Epidermal melanocyte (primary cell): Measurements from ENCODE around the gene GNAS.
"Not testable (repeated sequence)": the region's sequence is repeated elsewhere in the genome, so short reads cannot be mapped to it uniquely, and the experiment has no call there.

Source experiments
- DNase-seq: peaks from one replicate; pipeline ENCODE4 v3.0.0; 2011; ENCODE audit warnings: low spot score; ENCODE audit not compliant: insufficient read length

GNAS gene

DNA sequence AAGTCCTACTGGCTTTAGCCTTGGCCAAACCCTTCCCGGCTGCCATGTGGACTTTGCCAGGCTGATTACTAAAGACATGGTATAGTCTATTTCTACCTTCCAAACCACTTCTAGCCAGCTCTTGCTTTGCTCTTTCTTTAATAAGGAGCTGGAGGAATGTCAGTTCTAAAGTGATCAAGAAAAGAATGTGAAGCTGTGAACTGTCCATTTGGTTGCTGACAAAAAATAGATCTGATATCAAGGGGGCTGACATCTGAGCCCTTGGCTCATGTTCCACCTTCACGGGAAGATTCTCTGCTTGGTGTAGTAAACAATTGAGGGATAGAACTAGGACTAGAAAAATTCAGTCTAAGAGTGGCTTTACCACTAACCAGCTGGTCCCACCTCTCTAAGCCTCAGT is 24.4 kb upstream of the GNAS start:
- DNase-seq = no peak

DNA sequence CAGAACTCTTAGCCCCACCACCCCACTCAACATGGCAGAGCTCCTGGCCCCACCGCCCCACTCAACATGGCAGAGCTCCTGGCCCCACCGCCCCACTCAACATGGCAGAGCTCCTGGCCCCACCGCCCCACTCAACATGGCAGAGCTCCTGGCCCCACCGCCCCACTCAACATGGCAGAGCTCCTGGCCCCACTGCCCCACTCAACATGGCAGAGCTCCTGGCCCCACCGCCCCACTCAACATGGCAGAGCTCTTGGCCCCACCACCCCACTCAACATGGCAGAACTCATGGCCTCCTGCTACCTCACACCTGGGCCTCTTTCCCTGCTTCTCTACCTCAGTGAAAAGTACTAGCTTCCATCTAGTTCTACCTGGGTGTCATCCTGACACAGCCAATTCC is 23.7 kb upstream of the GNAS start:
- DNase-seq = not testable (repeated sequence)

- peak; percentile 63 for DNase-seq
These were observed 23.0 kb upstream of the GNAS start for GRCh38 chr20:58829531-58829941.

GRCh38 chr20:58832457-58832856 is 20.1 kb upstream of the GNAS start:
- DNase-seq = no peak

DNA sequence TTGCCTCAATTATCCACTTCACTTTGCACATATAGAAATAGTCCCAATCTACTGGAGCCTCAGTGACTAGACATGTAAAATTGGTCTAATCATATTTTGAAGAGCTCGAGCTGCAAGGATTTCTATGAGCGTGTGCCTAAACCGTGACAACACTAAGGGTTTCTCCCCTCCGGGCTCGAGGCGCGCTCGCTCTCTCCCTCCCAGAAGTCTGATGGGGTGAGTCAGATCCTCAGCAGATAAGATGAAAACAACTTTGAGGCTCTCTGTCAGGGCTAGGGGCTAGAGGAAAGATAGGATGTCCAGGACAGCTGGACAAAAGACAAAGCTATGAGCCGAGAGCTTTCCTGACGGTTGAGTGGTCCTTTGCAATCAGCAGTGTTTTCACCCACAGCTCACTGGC is 18.6 kb upstream of the GNAS start:
- DNase-seq = no peak

DNA sequence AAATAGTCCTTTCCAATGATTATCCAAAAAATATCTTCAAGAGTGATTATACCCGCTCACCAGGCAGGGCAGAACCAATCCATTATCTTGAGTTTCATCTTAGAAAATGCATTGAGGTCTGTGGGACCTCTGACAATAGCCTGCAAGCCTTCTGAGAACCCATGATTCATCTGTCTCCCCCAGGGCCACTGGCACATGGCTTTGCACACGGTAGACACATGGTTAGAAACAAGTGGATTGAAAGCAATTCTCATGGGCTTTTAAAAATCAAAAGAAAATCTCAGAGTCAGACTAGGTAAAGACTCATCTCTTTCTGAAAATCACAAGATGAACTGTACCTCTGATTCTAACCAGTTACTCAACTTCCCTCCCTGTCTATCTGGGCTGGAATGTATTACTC is 17.3 kb upstream of the GNAS start:
- no peak for DNase-seq

GRCh38 chr20:58836616-58837204 is 15.8 kb upstream of the GNAS start:
- no peak for DNase-seq

- no peak for DNase-seq
These were observed 14.8 kb upstream of the GNAS start for GRCh38 chr20:58837717-58838116.

DNA sequence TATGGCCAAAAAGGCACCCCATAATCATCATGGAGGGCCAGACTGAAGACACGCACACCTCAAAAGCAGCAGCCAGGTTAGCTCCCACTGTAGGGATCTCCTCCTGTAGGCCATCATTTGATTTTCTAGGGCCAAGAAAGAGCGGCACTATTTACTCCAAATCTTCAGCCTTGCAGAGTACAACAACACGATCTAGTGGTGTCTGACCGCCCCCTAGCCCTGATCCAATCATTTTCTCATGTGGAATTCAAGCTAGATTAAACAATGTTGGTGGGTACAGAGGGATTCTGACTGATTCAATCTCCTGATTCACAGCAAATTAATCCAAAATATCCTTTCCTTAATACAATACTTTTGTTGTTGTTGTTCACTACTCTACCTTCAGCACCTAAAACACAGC is 14.3 kb upstream of the GNAS start:
- DNase-seq = no peak

DNA sequence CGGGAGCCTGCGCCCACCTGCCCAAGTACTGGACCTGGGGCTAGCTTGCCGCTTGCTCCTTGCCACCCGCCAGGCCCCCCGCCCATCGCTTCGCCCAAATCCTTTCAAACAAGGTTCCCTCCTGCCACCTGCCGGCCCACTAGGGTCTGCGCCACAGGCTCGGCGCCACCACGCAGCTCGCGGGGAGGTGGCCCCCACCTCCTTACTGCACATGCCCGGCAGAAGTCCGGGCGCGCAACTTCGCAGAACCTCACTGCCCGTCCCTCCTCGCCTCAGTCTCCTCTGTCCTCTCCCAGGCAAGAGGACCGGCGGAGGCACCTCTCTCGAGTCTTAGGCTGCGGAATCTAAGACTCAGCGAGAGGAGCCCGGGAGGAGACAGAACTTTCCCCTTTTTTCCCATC is 13.0 kb upstream of the GNAS start:
- DNase-seq = no peak

- no peak for DNase-seq
These were observed 12.3 kb upstream of the GNAS start for GRCh38 chr20:58839991-58840747.

- DNase-seq = no peak
These were observed 11.5 kb upstream of the GNAS start for GRCh38 chr20:58840816-58841538.

DNA sequence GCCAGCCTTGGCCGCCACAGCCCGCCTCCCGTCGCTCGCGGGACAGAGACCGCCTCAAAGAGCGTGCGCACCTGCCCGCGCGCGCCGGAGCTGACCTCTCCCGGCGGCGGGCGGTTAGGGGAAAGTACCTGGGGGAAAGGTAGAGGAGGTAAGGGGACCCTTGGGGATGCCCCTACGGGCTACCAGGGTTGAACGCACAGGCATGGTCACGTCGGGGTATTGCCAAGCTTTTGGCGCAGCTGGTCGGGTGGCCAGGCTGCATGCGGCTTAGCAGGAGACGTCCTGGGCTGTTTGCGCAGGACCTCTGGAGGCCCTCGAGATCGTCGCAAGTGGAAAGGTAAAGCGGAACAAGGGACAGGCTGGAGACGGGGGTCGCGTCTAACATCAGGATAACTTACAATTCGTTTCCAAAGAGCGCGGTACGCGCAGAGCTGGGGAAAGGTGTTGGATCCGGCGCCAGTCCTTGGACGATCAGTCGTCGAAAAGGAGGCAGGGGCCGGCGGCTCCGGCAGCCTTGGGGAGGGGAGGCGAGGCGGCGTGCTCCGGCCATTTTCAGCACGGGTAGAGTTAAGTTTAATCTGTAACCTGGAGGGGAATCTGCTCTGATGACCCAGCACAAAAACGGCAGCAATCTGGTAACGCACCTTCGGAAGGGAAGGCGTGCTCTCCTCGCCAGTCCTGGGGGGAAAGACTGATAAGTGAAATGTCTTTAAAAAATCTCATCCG is 10.8 kb upstream of the GNAS start:
- DNase-seq = no peak

GRCh38 chr20:58842276-58842675 is 10.2 kb upstream of the GNAS start:
- no peak for DNase-seq

- no peak for DNase-seq
These were observed 9.4 kb upstream of the GNAS start for GRCh38 chr20:58843128-58843556.

GRCh38 chr20:58845706-58846105 is 6.8 kb upstream of the GNAS start:
- DNase-seq = no peak

DNA sequence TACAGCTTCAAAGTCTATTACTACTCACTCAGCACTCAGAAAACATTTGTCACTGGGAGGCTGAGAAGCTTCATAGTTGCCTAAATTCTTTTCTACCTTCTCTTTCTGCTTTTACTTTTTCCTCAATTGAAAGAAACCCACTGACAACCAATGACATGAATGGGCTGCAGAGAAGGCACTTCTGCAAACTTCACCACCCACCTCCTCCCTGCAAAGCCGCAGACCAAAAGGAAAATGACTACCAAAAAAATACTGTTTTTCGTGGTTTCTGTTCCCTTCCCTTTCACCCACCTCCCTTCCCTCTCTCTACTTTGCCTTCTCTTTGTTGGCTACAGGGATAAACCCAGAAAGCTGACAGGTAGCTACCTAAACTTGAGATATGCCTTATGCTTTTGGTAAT is 5.1 kb upstream of the GNAS start:
- no peak for DNase-seq

DNA sequence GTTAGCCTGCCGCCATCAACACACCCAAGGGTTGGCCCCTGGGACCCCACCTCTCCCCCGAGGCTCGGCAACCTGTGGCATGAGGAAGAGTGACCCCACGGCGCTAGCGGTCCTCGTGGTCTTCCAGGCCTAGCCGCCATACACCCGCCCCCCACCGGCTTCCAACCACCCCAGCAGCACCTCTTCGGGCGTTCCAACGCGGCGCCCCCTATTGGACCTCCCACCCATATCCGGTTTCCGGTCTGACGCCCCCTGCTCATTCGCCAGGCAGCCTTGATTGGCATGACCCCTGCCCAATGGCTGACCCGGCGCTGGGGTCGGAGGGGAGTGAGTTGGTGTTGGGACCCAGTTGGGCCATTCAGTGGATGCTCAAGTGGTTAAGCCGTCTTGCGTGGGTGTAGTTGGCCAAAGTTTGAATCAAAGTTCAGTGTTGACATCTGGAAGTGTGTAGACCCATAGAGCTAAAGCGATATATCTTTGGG is 1.8 kb upstream of the GNAS start, which contains the start of gene GNAS-AS1:
Gene GNAS-AS1, minus strand, starts transcription at position 210 of the 482 bp plus-strand sequence.
- DNase-seq = peak; percentile 93

- DNase-seq = no peak
These were observed 1.1 kb upstream of the GNAS start for GRCh38 chr20:58851221-58851968.

DNA sequence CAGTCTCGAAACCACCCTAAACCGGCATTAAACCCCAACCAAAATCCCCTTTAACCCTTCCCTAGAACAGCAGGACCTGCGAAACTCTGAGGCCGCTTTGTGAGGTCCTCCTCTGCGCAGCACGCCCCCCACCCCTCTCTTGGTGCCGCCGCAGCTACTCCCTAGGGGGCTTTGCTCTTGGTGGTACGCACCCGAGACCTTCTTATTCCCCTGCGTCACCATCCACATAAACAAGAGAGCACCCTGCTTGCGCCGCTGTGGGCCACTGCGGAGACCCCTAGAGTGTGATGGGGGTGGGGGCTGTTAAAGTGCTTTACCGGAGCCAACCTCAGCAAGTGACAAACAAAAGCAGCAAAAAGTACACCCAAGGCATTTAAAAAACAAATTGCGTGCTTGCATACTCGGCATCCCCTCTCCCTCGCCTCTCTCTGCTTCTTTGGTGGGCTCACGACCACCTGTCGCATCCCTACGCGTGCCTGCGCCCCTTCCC is 502 bp upstream of the GNAS start:
- DNase-seq = no peak

- DNase-seq = no peak
These were observed 950 bp downstream of the GNAS start for GRCh38 chr20:58853466-58853865.
